MM.1S (cell line): ENCODE results near the gene SPATS2.

Source experiments
- DNase-seq: peaks from one replicate; pipeline ENCODE4 v3.0.0-alpha.2; 2015
- H2AFZ ChIP-seq: fragments of 300-600 bp; sonication (generic); 2 replicates; pipeline ENCODE4 v1.6.0; 2016; ENCODE audit warnings: antibody characterized with exemption, low read length
- H3F3A ChIP-seq: fragments of 300-600 bp; sonication (generic); 2 replicates; pipeline ENCODE4 v1.6.1; 2016; ENCODE audit warnings: mild to moderate bottlenecking, antibody characterized with exemption, low read length, moderate library complexity, mixed read lengths; ENCODE audit not compliant: insufficient read depth
- H3K27ac ChIP-seq: fragments of 300-600 bp; sonication (generic); 2 replicates; pipeline ENCODE4 v1.5.1; 2016; ENCODE audit warnings: mild to moderate bottlenecking, low read length
- H3K27me3 ChIP-seq: fragments of 300-600 bp; sonication (generic); replicated peaks from 2 replicates; pipeline ENCODE4 v1.6.0; 2016; ENCODE audit warnings: low read length; ENCODE audit not compliant: insufficient read depth
- H3K36me3 ChIP-seq: fragments of 300-600 bp; sonication (generic); replicated peaks from 2 replicates; pipeline ENCODE4 v1.6.1; 2016; ENCODE audit warnings: mild to moderate bottlenecking, low read length, mixed read lengths; ENCODE audit not compliant: insufficient read depth
- H3K4me1 ChIP-seq: fragments of 300-600 bp; sonication (generic); 2 replicates; pipeline ENCODE4 v1.6.1; 2016; ENCODE audit warnings: low read length, mixed read lengths
- H3K4me2 ChIP-seq: fragments of 300-600 bp; sonication (generic); 2 replicates; pipeline ENCODE4 v1.6.0; 2016; ENCODE audit warnings: low read depth, low read length
- H3K4me3 ChIP-seq: fragments of 300-600 bp; sonication (generic); 2 replicates; pipeline ENCODE4 v1.5.1; 2016; ENCODE audit warnings: low read length, mixed read lengths
- H3K79me2 ChIP-seq: fragments of 300-600 bp; sonication (generic); 2 replicates; pipeline ENCODE4 v1.6.1; 2016; ENCODE audit warnings: mixed run types, low read length, mixed read lengths
- H3K9ac ChIP-seq: fragments of 300-600 bp; sonication (generic); 2 replicates; pipeline ENCODE4 v1.6.1; 2016; ENCODE audit warnings: low read length, mixed read lengths
- H3K9me2 ChIP-seq: fragments of 300-600 bp; sonication (generic); replicated peaks from 2 replicates; pipeline ENCODE4 v1.6.1; 2016; ENCODE audit warnings: mild to moderate bottlenecking, low read length, mixed read lengths; ENCODE audit not compliant: insufficient read depth
- H3K9me3 ChIP-seq: fragments of 300-600 bp; sonication (generic); replicated peaks from 2 replicates; pipeline ENCODE4 v1.6.1; 2016; ENCODE audit warnings: mild to moderate bottlenecking, low read length, mixed read lengths; ENCODE audit not compliant: insufficient read depth
- H4K20me1 ChIP-seq: fragments of 300-600 bp; sonication (generic); 2 replicates; pipeline ENCODE4 v1.6.1; 2016; ENCODE audit warnings: mild to moderate bottlenecking, low read length, moderate library complexity, mixed read lengths; ENCODE audit not compliant: insufficient read depth
- CTCF ChIP-seq: fragments of 300-600 bp; sonication (generic); IDR thresholded peaks from 2 replicates; pipeline ENCODE4 v1.5.1; 2016; ENCODE audit warnings: antibody characterized with exemption, low read length, mixed read lengths
- EZH2 ChIP-seq: fragments of 300-600 bp; sonication (generic); optimal IDR thresholded peaks from 2 replicates; pipeline ENCODE3; 2017; ENCODE audit warnings: low read depth, mild to moderate bottlenecking, antibody characterized with exemption, low read length, mixed read lengths
- EZH2phosphoT487 ChIP-seq: fragments of 300-600 bp; sonication (generic); IDR thresholded peaks from 2 replicates; pipeline ENCODE4 v1.6.1; 2018; ENCODE audit warnings: antibody characterized with exemption, low read length

The SPATS2 gene

DNA sequence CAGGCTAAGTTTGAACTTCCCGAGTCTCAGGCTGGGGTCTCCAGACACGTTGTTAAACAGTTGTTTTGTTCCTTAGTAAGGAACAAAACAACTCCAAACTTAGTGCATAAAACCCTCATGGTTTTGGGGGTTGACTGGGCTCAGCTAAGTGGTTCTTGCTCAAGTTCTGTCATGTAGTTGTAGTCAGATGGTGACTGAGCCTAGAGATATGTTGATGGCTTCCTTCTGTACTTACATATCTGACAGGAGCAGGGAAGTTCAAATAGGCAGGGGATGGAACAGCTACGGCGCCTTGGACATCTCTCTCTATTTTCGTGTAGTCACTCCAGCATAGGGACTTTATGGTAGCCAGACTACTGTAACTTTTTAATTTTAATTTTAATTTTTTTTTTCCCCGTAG lies 45.7 kb downstream of the SPATS2 start:
- no peaks in the 10 kb centered on the region for H3K9me2 ChIP-seq
- peaks cover 91% of the 10 kb centered on the region for H3K79me2 ChIP-seq
- H3K36me3 ChIP-seq, result no peaks in the 10 kb centered on the region; the same call in 1 of the 2 replicates
- no peak overlapping the region for H3K4me3 ChIP-seq
- H4K20me1 ChIP-seq, result peaks cover 9% of the 10 kb centered on the region; the same call in 1 of the 2 replicates
- no peak overlapping the region for H2AFZ ChIP-seq
- no peaks in the 10 kb centered on the region for H3K9me3 ChIP-seq
- no peaks in the 10 kb centered on the region for H3K27me3 ChIP-seq
- H3K4me2 ChIP-seq, result no peak overlapping the region
- no peak for TF ChIP-seq EZH2phosphoT487
- TF ChIP-seq EZH2, result no peak
- no peak for TF ChIP-seq CTCF
- no peak overlapping the region for H3K9ac ChIP-seq
- H3K27ac ChIP-seq, result no peak overlapping the region
- no peaks in the 10 kb centered on the region for H3F3A ChIP-seq
- H3K4me1 ChIP-seq, result no peaks in the 10 kb centered on the region
- DNase-seq, result no peak

GRCh38 chr12:49413796-49414195 lies 46.5 kb downstream of the SPATS2 start:
- H3K4me1 ChIP-seq, result no peaks in the 10 kb centered on the region
- H2AFZ ChIP-seq, result no peak overlapping the region
- H3K27ac ChIP-seq, result no peak overlapping the region
- DNase-seq, result no peak
- H4K20me1 ChIP-seq, result peaks cover 9% of the 10 kb centered on the region; the same call in 1 of the 2 replicates
- TF ChIP-seq EZH2, result no peak
- TF ChIP-seq CTCF, result no peak
- no peak for TF ChIP-seq EZH2phosphoT487
- H3K9me2 ChIP-seq, result no peaks in the 10 kb centered on the region
- H3K4me3 ChIP-seq, result no peak overlapping the region
- H3K9me3 ChIP-seq, result no peaks in the 10 kb centered on the region
- no peak overlapping the region for H3K9ac ChIP-seq
- no peaks in the 10 kb centered on the region for H3F3A ChIP-seq
- no peak overlapping the region for H3K4me2 ChIP-seq
- H3K79me2 ChIP-seq, result peaks cover 92% of the 10 kb centered on the region
- no peaks in the 10 kb centered on the region; the same call in 1 of the 2 replicates for H3K36me3 ChIP-seq
- no peaks in the 10 kb centered on the region for H3K27me3 ChIP-seq

DNA sequence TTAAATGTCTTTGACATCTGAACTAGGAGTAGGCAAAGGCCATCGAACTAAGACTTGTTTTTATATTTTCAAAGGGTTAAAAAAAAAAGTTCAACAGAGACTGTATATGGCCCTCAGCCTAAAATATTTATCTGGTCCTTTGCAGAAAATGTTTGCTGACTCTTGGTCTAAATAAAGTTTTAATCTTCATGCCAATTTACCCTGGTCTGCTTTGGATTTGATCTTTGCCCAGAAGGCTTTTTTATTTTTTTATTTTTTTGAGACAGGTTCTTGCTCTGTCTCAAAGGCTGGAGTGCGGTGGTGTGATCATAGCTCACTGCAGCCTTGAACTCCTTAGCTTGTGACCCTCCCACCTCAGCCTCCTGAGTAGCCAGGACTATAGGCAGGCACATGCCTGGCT lies 47.1 kb downstream of the SPATS2 start:
- peaks cover 9% of the 10 kb centered on the region; the same call in 1 of the 2 replicates for H4K20me1 ChIP-seq

More for the DNA sequence above, 47.1 kb downstream of the SPATS2 start:
- Histone ChIP-seq H3K9me2 (no peaks in the 10 kb centered on the region), H3K79me2 (peaks cover 94% of the 10 kb centered on the region), H3K36me3 (no peaks in the 10 kb centered on the region; the same call in 1 of the 2 replicates), H3K4me2 (no peak overlapping the region), H3K4me3 (no peak overlapping the region), H3K9me3 (no peaks in the 10 kb centered on the region), H3K27me3 (no peaks in the 10 kb centered on the region), H3K9ac (no peak overlapping the region), H3K4me1 (no peaks in the 10 kb centered on the region), H3K27ac (no peak overlapping the region), H2AFZ (no peak overlapping the region), H3F3A (no peaks in the 10 kb centered on the region)
- no peak for DNase-seq
- no peak for TF ChIP-seq CTCF
